ENCODE results near the gene NPTX1.
A peak's percentile ranks its signal among the peaks of the same experiment; 100 is the strongest.

The NPTX1 gene

GRCh38 chr17:80442764-80443163 is 33.6 kb downstream of the NPTX1 start:
- DNase-seq, result no peak

- DNase-seq, result no peak
Observed at GRCh38 chr17:80442323-80442659, 34.1 kb downstream of the NPTX1 start.

- no peak for DNase-seq
Observed at GRCh38 chr17:80441598-80442322, 34.6 kb downstream of the NPTX1 start.

GRCh38 chr17:80441133-80441578 is 35.3 kb downstream of the NPTX1 start:
- no peak for DNase-seq

- no peak for DNase-seq
Observed at GRCh38 chr17:80439499-80439898, 36.9 kb downstream of the NPTX1 start.

GRCh38 chr17:80438806-80439205 is 37.6 kb downstream of the NPTX1 start:
- DNase-seq, result no peak

- no peak for DNase-seq
Observed at GRCh38 chr17:80437532-80437931, 38.9 kb downstream of the NPTX1 start.

- DNase-seq, result no peak
Observed at GRCh38 chr17:80433916-80434666, 42.3 kb downstream of the NPTX1 start.

- DNase-seq, result no peak
Observed at GRCh38 chr17:80432961-80433550, 43.4 kb downstream of the NPTX1 start.

GRCh38 chr17:80432350-80432955 is 44.0 kb downstream of the NPTX1 start:
- no peak for DNase-seq

- no peak for DNase-seq
Observed at GRCh38 chr17:80431246-80432195, 44.9 kb downstream of the NPTX1 start.

- no peak for DNase-seq
Observed at GRCh38 chr17:80430446-80431245, 45.8 kb downstream of the NPTX1 start.

- no peak for DNase-seq
Observed at GRCh38 chr17:80429356-80430275, 46.8 kb downstream of the NPTX1 start.

GRCh38 chr17:80428796-80429195 is 47.6 kb downstream of the NPTX1 start:
- no peak for DNase-seq

GRCh38 chr17:80428363-80428762 is 48.0 kb downstream of the NPTX1 start:
- DNase-seq, result no peak

- no peak for DNase-seq
Observed at GRCh38 chr17:80427366-80428282, 48.8 kb downstream of the NPTX1 start.

- peak; percentile 71 for DNase-seq
Observed at GRCh38 chr17:80426671-80427326, 49.6 kb downstream of the NPTX1 start.

GRCh38 chr17:80425835-80426426 is 50.5 kb downstream of the NPTX1 start:
- DNase-seq, result no peak

Measured in NCI-H146 (cell line).